Upper lobe of left lung (tissue), 6 donors: ENCODE data around the gene PTPRD. TPM values are rescaled to one million over a fixed set of nuclear protein-coding genes. Genes with fewer than 3 reads are reported as not detected.

ENCODE experiments used
- ATAC-seq, 2 donors: fragments of 200-7000 bp; cut with Tn5 transposase; one replicate each; pipeline ENCODE4 v1.9.1; 2022; ENCODE audit warnings: mild to moderate bottlenecking in 2 of 2, moderate library complexity in 2 of 2; ENCODE audit not compliant: low FRiP score in 2 of 2
- DNase-seq, 2 donors: peaks; one replicate each; pipeline ENCODE4 v3.0.0-alpha.2; 2019 to 2020
- H3K27ac ChIP-seq, 4 donors: fragments of 200-600 bp; sonication (generic); one replicate each; pipeline ENCODE4 v1.5.1; 2016 to 2019
- H3K27me3 ChIP-seq, 4 donors: fragments of 200-600 bp; sonication (generic); one replicate each; pipeline ENCODE4 v1.5.1; 2017 to 2019
- H3K36me3 ChIP-seq, 4 donors: fragments of 200-600 bp; sonication (generic); one replicate each; pipeline ENCODE4 v1.5.1; 2016 to 2019
- H3K4me1 ChIP-seq, 4 donors: fragments of 200-600 bp; sonication (generic); one replicate each; pipeline ENCODE4 v1.5.1; 2018 to 2019
- H3K4me3 ChIP-seq, 4 donors: fragments of 200-600 bp; sonication (generic); one replicate each; pipeline ENCODE4 v1.5.1; 2017 to 2019; ENCODE audit warnings: mild to moderate bottlenecking in 2 of 4, moderate library complexity in 1 of 4
- H3K9me3 ChIP-seq, 4 donors: fragments of 200-600 bp; sonication (generic); one replicate each; pipeline ENCODE4 v1.5.1; 2018 to 2019
- CTCF ChIP-seq, 6 experiments: fragments of 450-650 bp in 4 of 6; fragments of 200-600 bp in 2 of 6; sonication (generic) in 2 of 6; IDR thresholded peaks; one replicate each; pipeline ENCODE4 v1.5.1; 2016 to 2019; ENCODE audit warnings: antibody characterized with exemption in 6 of 6
- EP300 ChIP-seq, 4 donors: sonication (generic); formaldehyde crosslinking; IDR thresholded peaks; one replicate each; pipeline ENCODE4 v1.5.1; 2017; ENCODE audit warnings: antibody characterized with exemption in 4 of 4, control low read depth in 2 of 4
- POLR2A ChIP-seq, 4 donors: fragments of 450-650 bp; IDR thresholded peaks; one replicate each; pipeline ENCODE4 v1.5.1; 2016 to 2017; ENCODE audit warnings: antibody characterized with exemption in 4 of 4, mild to moderate bottlenecking in 2 of 4
- POLR2AphosphoS5 ChIP-seq, 2 donors: sonication (generic); formaldehyde crosslinking; IDR thresholded peaks; one replicate each; pipeline ENCODE4 v1.5.1; 2017; ENCODE audit warnings: antibody characterized with exemption in 2 of 2
- WGBS, 2 donors: methylation state at CpG; one replicate each; pipeline ENCODE4 v1.1.5; 2017 to 2018; 5-methylcytosine and 5-hydroxymethylcytosine counted together
- total RNA-seq, 6 donors: library from RNA; depleted of rRNA in 4 of 6; stranded (reverse); fragments of >200 nt in 4 of 6; gene quantifications; one replicate each; pipeline versions ENCODE4 v1.1.0 to v1.2.1, GENCODE V29; 2016 to 2021
- donor health status: DM: no; HTN: no; CAD: no; lungs with moderate emphysema.
- donor health status: DM: no; HTN: yes; CAD: no; lungs with severe emphysema.

The PTPRD gene
- total RNA-seq, 6 donors from 2014 or later = 7.4 to 46.1 (median 14.5) TPM

GRCh38 chr9:9771314-9771713, 841.5 kb downstream of the PTPRD start:
- no peak for DNase-seq
- TF ChIP-seq POLR2AphosphoS5 (IDR thresholded peaks at IDR 0.05) (no peak), CTCF (IDR thresholded peaks at IDR 0.05) (no peak), POLR2A (IDR thresholded peaks at IDR 0.05) (no peak), EP300 (IDR thresholded peaks at IDR 0.05) (no peak)
- Histone ChIP-seq H3K4me3 (no peak overlapping the region), H3K9me3 (no peaks in the 10 kb centered on the region), H3K27ac (no peak overlapping the region), H3K36me3 (no peaks in the 10 kb centered on the region), H3K4me1 (no peaks in the 10 kb centered on the region), H3K27me3 (no peaks in the 10 kb centered on the region)
- 84 to 87% methylated on average over 3 of the region's 3 CpGs for WGBS, 2 donors
- ATAC-seq = no peak

- ATAC-seq (no peak), DNase-seq (no peak)
- no peaks in the 10 kb centered on the region for H3K4me1 ChIP-seq
- H3K36me3 ChIP-seq = no peaks in the 10 kb centered on the region
- H3K27me3 ChIP-seq = no peaks in the 10 kb centered on the region
- H3K9me3 ChIP-seq = no peaks in the 10 kb centered on the region
- 69 to 79% methylated on average over 2 of the region's 2 CpGs for WGBS, 2 donors
- TF ChIP-seq POLR2A (IDR thresholded peaks at IDR 0.05) (no peak), EP300 (IDR thresholded peaks at IDR 0.05) (no peak), CTCF (IDR thresholded peaks at IDR 0.05) (no peak), POLR2AphosphoS5 (IDR thresholded peaks at IDR 0.05) (no peak)
- no peak overlapping the region for H3K27ac ChIP-seq
- H3K4me3 ChIP-seq = no peak overlapping the region
Measured at GRCh38 chr9:9764821-9765220, 848.0 kb downstream of the PTPRD start.

GRCh38 chr9:9754186-9754585, 858.6 kb downstream of the PTPRD start:
- 58 to 65% methylated on average over 4 of the region's 4 CpGs for WGBS, 2 donors
- no peak for ATAC-seq

DNA sequence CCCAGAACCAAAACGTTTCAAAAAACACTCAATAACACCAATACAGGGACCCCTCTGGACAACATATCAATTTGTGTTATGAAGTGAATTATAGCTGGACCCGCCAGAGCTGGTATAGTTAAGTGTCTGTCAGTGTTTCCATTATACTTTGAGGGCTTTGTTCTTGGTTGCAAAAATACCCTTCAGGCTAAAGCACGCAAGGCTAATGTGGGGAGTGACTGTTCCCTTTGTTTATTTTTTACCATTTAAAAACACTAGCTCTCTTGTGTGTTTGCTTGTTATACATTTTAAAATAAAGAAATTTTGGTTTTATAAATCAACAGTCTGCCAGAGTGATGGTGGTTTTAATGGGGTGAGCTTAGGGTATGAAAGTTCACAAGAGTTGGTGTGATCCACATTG, 859.5 kb downstream of the PTPRD start:
- DNase-seq = no peak
- H3K36me3 ChIP-seq = no peaks in the 10 kb centered on the region
- H3K9me3 ChIP-seq = no peaks in the 10 kb centered on the region
- no peak for ATAC-seq
- H3K27me3 ChIP-seq = no peaks in the 10 kb centered on the region
- 54 to 75% methylated on average over 3 of the region's 3 CpGs for WGBS, 2 donors
- no peak overlapping the region for H3K4me3 ChIP-seq
- no peak for TF ChIP-seq CTCF (IDR thresholded peaks at IDR 0.05)
- TF ChIP-seq POLR2AphosphoS5 (IDR thresholded peaks at IDR 0.05) = no peak
- TF ChIP-seq EP300 (IDR thresholded peaks at IDR 0.05) = no peak
- no peak for TF ChIP-seq POLR2A (IDR thresholded peaks at IDR 0.05)
- no peaks in the 10 kb centered on the region for H3K4me1 ChIP-seq
- H3K27ac ChIP-seq = no peak overlapping the region

More at GRCh38 chr9:9754186-9754585, 858.6 kb downstream of the PTPRD start:
- Histone ChIP-seq H3K27ac (no peak overlapping the region), H3K9me3 (no peaks in the 10 kb centered on the region), H3K36me3 (no peaks in the 10 kb centered on the region), H3K4me3 (no peak overlapping the region), H3K27me3 (no peaks in the 10 kb centered on the region), H3K4me1 (no peaks in the 10 kb centered on the region)
- no peak for DNase-seq
- TF ChIP-seq CTCF (IDR thresholded peaks at IDR 0.05) = no peak

DNA sequence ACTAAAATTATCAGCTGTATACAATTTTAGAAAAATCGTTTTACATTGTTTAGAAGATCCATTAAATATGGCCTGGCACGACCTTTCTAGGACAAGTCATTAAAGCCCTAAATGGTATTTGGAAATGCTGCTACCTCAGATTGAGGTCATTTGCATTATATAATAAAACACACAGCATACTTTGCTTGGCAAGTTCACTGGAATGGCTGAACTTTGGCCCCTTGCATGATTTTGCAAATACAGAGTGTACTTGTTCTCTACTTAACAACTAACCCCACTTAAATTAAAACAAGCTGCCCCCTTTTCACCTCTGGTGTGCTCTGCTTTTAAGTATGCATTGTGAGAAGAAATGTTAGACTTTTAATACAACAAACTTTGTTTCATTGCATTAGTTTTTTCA, 860.1 kb downstream of the PTPRD start:
- DNase-seq = no peak
- no peaks in the 10 kb centered on the region for H3K27me3 ChIP-seq
- no peaks in the 10 kb centered on the region for H3K9me3 ChIP-seq
- H3K4me3 ChIP-seq = no peak overlapping the region
- no peak overlapping the region for H3K27ac ChIP-seq
- 45 to 54% methylated on average over 2 of the region's 2 CpGs for WGBS, 2 donors
- no peak for ATAC-seq
- no peaks in the 10 kb centered on the region for H3K36me3 ChIP-seq
- no peaks in the 10 kb centered on the region for H3K4me1 ChIP-seq
- TF ChIP-seq CTCF (IDR thresholded peaks at IDR 0.05) = no peak
- no peak for TF ChIP-seq EP300 (IDR thresholded peaks at IDR 0.05)
- TF ChIP-seq POLR2A (IDR thresholded peaks at IDR 0.05) = no peak
- TF ChIP-seq POLR2AphosphoS5 (IDR thresholded peaks at IDR 0.05) = no peak
